ENCODE data around the gene MEX3A.
"Not testable (repeated sequence)": the region's sequence is repeated elsewhere in the genome, so short reads cannot be mapped to it uniquely, and the experiment has no call there.

The MEX3A gene

GRCh38 chr1:156082309-156083091 lies at the start of gene MEX3A:
MEX3A (minus strand) TSS chr1:156082465; CDS start chr1:156081998, 467 bp downstream.
- peak in 1 of 2 donors; percentile 44 for DNase-seq (ENCODE audit: low read depth in 2 of 2)

GRCh38 chr1:156130578-156130942 lies 48.3 kb upstream of the MEX3A start:
- no peak for DNase-seq (ENCODE audit: low read depth in 2 of 2)

GRCh38 chr1:156129687-156130577 lies 47.7 kb upstream of the MEX3A start:
- peak; percentile 76 to 83 for DNase-seq (ENCODE audit: low read depth in 2 of 2)

GRCh38 chr1:156128654-156129597 lies 46.7 kb upstream of the MEX3A start:
- DNase-seq (ENCODE audit: low read depth in 2 of 2) = no peak

GRCh38 chr1:156128308-156128653 lies 46.0 kb upstream of the MEX3A start:
- no peak for DNase-seq (ENCODE audit: low read depth in 2 of 2)

GRCh38 chr1:156126630-156127534 lies 44.6 kb upstream of the MEX3A start:
- peak; percentile 60 to 86 for DNase-seq (ENCODE audit: low read depth in 2 of 2)

GRCh38 chr1:156126043-156126629 lies 43.9 kb upstream of the MEX3A start:
- DNase-seq (ENCODE audit: low read depth in 2 of 2) = peak in 1 of 2 donors; percentile 44

GRCh38 chr1:156125544-156125943 lies 43.3 kb upstream of the MEX3A start:
- DNase-seq (ENCODE audit: low read depth in 2 of 2) = not testable (repeated sequence)

- DNase-seq (ENCODE audit: low read depth in 2 of 2) = no peak
Measured at GRCh38 chr1:156124557-156125483, 42.6 kb upstream of the MEX3A start.

- DNase-seq (ENCODE audit: low read depth in 2 of 2) = peak; percentile 46 to 52
Measured at GRCh38 chr1:156123356-156124196, 41.3 kb upstream of the MEX3A start.

GRCh38 chr1:156122519-156123355 lies 40.5 kb upstream of the MEX3A start:
- DNase-seq (ENCODE audit: low read depth in 2 of 2) = no peak

GRCh38 chr1:156122086-156122485 lies 39.8 kb upstream of the MEX3A start:
- DNase-seq (ENCODE audit: low read depth in 2 of 2) = no peak

GRCh38 chr1:156121457-156121856 lies 39.2 kb upstream of the MEX3A start:
- no peak for DNase-seq (ENCODE audit: low read depth in 2 of 2)

- DNase-seq (ENCODE audit: low read depth in 2 of 2) = not testable (repeated sequence)
Measured at GRCh38 chr1:156121005-156121404, 38.7 kb upstream of the MEX3A start.

- no peak for DNase-seq (ENCODE audit: low read depth in 2 of 2)
Measured at GRCh38 chr1:156120318-156120717, 38.1 kb upstream of the MEX3A start.

GRCh38 chr1:156119503-156120209 lies 37.4 kb upstream of the MEX3A start:
- DNase-seq (ENCODE audit: low read depth in 2 of 2) = no peak

Data from stimulated activated CD4-positive, alpha-beta T cell treated with anti-CD3 and anti-CD28 coated beads, Interleukin-4, amount 100 ng/mL, for 48 hours (primary cell).